Activated CD8-positive, alpha-beta memory T cell treated with anti-CD3 and anti-CD28 coated beads for 24 hours (primary cell): Measurements from ENCODE around the gene LCMT1.

Source experiments
- DNase-seq: peaks from one replicate; pipeline ENCODE4 v3.0.0-alpha.2; 2020

LCMT1 gene

GRCh38 chr16:25212636-25213035, 101.1 kb downstream of the LCMT1 start:
- no peak for DNase-seq

GRCh38 chr16:25213709-25214397, 102.3 kb downstream of the LCMT1 start:
- DNase-seq: no peak

- DNase-seq: no peak
Measured at GRCh38 chr16:25217112-25217511, 105.6 kb downstream of the LCMT1 start.

GRCh38 chr16:25217921-25218320, 106.4 kb downstream of the LCMT1 start:
- no peak for DNase-seq

- DNase-seq: no peak
Measured at GRCh38 chr16:25219070-25219737, 107.7 kb downstream of the LCMT1 start.

GRCh38 chr16:25222959-25223358, 111.4 kb downstream of the LCMT1 start:
- no peak for DNase-seq

- DNase-seq: no peak
Measured at GRCh38 chr16:25223964-25224363, 112.4 kb downstream of the LCMT1 start.

- DNase-seq: no peak
Measured at GRCh38 chr16:25224731-25225319, 113.3 kb downstream of the LCMT1 start.
